ENCODE measurements around the gene KLRF1.

GRCh38 chr12:9829483-9829882, 2.2 kb downstream of the KLRF1 start:
- TF ChIP-seq EP300 (IDR thresholded peaks at IDR 0.05; ENCODE audit: borderline replicate concordance in 1 of 2, low read depth in 1 of 2, low read length in 1 of 2) (no peak), CTCF (IDR thresholded peaks at IDR 0.05) (no peak), RXRA (IDR thresholded peaks at IDR 0.05; ENCODE audit: borderline replicate concordance, low read depth) (no peak), EZH2phosphoT487 (IDR thresholded peaks at IDR 0.05; ENCODE audit: borderline replicate concordance, low read depth) (no peak), POLR2AphosphoS5 (IDR thresholded peaks at IDR 0.05; ENCODE audit: low read depth, low read length) (no peak), NRF1 (IDR thresholded peaks at IDR 0.05; ENCODE audit: low read depth, low read length) (no peak)
